ENCODE data around the gene TOLLIP.

GRCh38 chr11:1300121-1300520, 9.3 kb downstream of the TOLLIP start:
- TF ChIP-seq USF2 (IDR thresholded peaks at IDR 0.05; ENCODE audit: low read length) (no peak), CTCF (IDR thresholded peaks at IDR 0.05; ENCODE audit: control extremely low read depth in 1 of 3, insufficient read depth in 1 of 3, low read depth in 1 of 3, low read length in 3 of 3) (no peak), RFX5 (IDR thresholded peaks at IDR 0.05; ENCODE audit: borderline replicate concordance, low read depth, low read length) (no peak), TEAD4 (IDR thresholded peaks at IDR 0.05; ENCODE audit: low read depth, low read length) (no peak), ZNF274 (IDR thresholded peaks at IDR 0.05; ENCODE audit: borderline replicate concordance, extremely low read depth, low read length) (no peak), JUN (IDR thresholded peaks at IDR 0.05; ENCODE audit: low read depth, low read length) (no peak), SP1 (IDR thresholded peaks at IDR 0.05; ENCODE audit: low read depth, low read length) (no peak), CHD2 (IDR thresholded peaks at IDR 0.05; ENCODE audit: low read length) (no peak), HDAC6 (IDR thresholded peaks at IDR 0.05; ENCODE audit: low read depth, low read length) (no peak), POLR2A (IDR thresholded peaks at IDR 0.05; ENCODE audit: control extremely low read depth in 1 of 2, low read depth in 2 of 2, low read length in 2 of 2) (no peak)
